Lower lobe of right lung (tissue), 2 donors: ENCODE results near the gene MED12L. TPM values are rescaled to one million over a fixed set of nuclear protein-coding genes. Genes with fewer than 3 reads are reported as not detected.

Source experiments
- ATAC-seq, 2 donors: fragments of 200-7000 bp; cut with Tn5 transposase; one replicate each; pipeline ENCODE4 v1.9.1; 2020 to 2022; ENCODE audit warnings: mild to moderate bottlenecking in 2 of 2, moderate library complexity in 2 of 2
- DNase-seq: peaks from one replicate; pipeline ENCODE4 v3.0.0-alpha.2; 2020
- H3K27ac ChIP-seq: fragments of 200-600 bp; one replicate; pipeline ENCODE4 v1.8.0; 2022
- H3K27me3 ChIP-seq: fragments of 200-600 bp; one replicate; pipeline ENCODE4 v1.8.0; 2022; ENCODE audit warnings: low read depth
- H3K36me3 ChIP-seq: fragments of 200-600 bp; one replicate; pipeline ENCODE4 v1.8.0; 2022; ENCODE audit warnings: mild to moderate bottlenecking
- H3K4me1 ChIP-seq: fragments of 200-600 bp; one replicate; pipeline ENCODE4 v1.8.0; 2022
- H3K4me3 ChIP-seq: fragments of 200-600 bp; one replicate; pipeline ENCODE4 v1.8.0; 2022; ENCODE audit warnings: mild to moderate bottlenecking
- H3K9me3 ChIP-seq: fragments of 200-600 bp; one replicate; pipeline ENCODE4 v1.8.0; 2022
- intact Hi-C: fragments of 100-400 bp; cut with DNase I; formaldehyde crosslinking; loops from one replicate; pipeline ENCODE4 v1.11.0; 2022
- total RNA-seq: library from RNA; stranded (reverse); fragmentation: NEBNext Ultra II Directional; extraction: Animal tissue kit (Norgen Biotek cat#: 25700); gene quantifications from one replicate; pipeline ENCODE4 v1.2.1, GENCODE V29; 2021
- TF ChIP-seq, protein P1 (sequence below): fragments of 200-600 bp; IDR thresholded peaks from one replicate; pipeline ENCODE4 v1.8.0; 2022; ENCODE audit warnings: antibody characterized with exemption, mild to moderate bottlenecking
- donor health status: DM: no; HTN: yes; CAD: no; lungs with severe emphysema.

MED12L gene
- total RNA-seq, 1 donor from 2014 or later, result 0.44 TPM

DNA sequence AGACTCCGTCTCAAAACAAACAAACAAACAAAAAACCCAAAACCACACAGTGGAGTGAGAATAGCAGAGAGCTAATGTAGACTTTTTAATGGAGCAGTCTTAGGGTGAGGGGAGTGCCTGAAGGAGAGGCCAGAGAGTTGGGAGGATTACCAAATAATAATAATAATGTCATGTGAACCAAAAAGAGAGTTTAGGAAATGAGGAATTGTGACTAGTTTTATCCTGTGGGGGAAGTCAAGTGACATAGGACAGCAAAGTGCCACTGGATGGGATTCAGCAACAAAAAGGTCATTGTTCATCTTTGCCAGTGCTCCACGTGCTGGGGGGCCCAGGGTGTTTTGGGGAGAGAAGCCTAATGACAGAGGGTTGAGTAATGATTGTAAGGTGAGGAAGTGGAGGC is 218.3 kb downstream of the MED12L start:
- TF ChIP-seq, protein P1, sequence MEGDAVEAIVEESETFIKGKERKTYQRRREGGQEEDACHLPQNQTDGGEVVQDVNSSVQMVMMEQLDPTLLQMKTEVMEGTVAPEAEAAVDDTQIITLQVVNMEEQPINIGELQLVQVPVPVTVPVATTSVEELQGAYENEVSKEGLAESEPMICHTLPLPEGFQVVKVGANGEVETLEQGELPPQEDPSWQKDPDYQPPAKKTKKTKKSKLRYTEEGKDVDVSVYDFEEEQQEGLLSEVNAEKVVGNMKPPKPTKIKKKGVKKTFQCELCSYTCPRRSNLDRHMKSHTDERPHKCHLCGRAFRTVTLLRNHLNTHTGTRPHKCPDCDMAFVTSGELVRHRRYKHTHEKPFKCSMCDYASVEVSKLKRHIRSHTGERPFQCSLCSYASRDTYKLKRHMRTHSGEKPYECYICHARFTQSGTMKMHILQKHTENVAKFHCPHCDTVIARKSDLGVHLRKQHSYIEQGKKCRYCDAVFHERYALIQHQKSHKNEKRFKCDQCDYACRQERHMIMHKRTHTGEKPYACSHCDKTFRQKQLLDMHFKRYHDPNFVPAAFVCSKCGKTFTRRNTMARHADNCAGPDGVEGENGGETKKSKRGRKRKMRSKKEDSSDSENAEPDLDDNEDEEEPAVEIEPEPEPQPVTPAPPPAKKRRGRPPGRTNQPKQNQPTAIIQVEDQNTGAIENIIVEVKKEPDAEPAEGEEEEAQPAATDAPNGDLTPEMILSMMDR, result no peak
- H3K4me3 ChIP-seq, result no peak overlapping the region
- H3K4me1 ChIP-seq, result peaks cover 6% of the 10 kb centered on the region
- intact Hi-C loops, result no loop called here
- H3K9me3 ChIP-seq, result no peaks in the 10 kb centered on the region
- no peaks in the 10 kb centered on the region for H3K36me3 ChIP-seq
- no peak for ATAC-seq
- H3K27ac ChIP-seq, result no peak overlapping the region
- no peaks in the 10 kb centered on the region for H3K27me3 ChIP-seq
- DNase-seq, result no peak

DNA sequence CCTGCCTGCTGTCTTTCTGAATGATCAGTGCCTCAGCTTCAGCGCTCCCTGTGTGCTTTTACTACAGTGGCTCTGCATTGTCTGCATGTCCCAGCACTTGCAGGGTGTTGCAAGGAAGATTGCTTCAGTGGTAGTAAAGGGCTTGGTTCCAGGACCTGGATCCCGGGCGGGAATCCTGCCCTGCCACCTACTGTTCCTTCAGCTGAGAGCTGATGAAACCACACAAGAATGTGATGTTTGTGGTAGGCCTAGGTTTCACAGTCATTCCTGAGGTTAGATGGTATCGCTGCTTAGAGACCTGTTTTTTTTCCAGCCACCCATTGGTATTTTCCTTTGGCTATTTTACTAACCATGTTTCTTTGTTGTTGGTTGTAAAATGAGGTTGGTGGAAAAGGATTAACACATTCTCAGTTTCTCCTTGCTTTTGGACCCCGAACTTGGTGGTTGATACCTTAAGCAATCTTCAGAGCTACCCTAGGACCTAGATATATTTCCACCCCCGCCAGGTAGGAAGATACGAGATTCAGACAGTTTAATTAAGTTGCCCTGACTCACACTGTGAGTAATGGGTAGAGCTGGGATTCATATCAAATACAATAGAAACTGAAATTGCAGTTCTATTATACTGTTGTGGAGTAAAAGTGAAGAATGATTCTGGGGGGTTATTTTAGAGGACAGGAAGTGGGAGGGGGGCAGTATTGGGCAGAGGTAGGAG is 219.8 kb downstream of the MED12L start:
- no peaks in the 10 kb centered on the region for H3K9me3 ChIP-seq
- H3K4me3 ChIP-seq, result no peak overlapping the region
- no peak overlapping the region for H3K27ac ChIP-seq
- DNase-seq, result peak; percentile 61
- peak; percentile 86 to 89 for ATAC-seq
- no peaks in the 10 kb centered on the region for H3K36me3 ChIP-seq
- intact Hi-C loops, result no loop called here
- TF ChIP-seq, protein P1, result no peak
- no peaks in the 10 kb centered on the region for H3K27me3 ChIP-seq
- H3K4me1 ChIP-seq, result peaks cover 6% of the 10 kb centered on the region

DNA sequence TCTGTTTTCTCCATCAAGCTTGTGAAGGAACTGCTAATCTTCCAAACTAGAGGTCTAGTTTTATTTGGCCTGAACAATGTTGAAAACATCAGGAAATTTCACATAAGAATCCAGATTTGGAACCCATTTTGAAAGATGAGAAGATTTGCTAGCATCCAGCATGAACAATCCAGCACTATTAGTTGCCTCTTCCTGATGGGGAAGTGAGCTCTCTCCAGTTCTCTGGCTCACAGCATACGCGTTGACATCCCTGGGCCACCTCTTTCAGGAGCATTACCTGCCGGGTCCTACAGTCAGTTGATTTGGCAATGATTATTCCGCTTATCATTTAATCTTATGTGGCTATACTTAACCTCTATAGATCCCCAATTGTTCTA is 220.3 kb downstream of the MED12L start:
- ATAC-seq, result no peak
- Histone ChIP-seq H3K9me3 (no peaks in the 10 kb centered on the region), H3K4me3 (no peak overlapping the region), H3K27ac (no peak overlapping the region), H3K27me3 (no peaks in the 10 kb centered on the region), H3K4me1 (peaks cover 6% of the 10 kb centered on the region), H3K36me3 (no peaks in the 10 kb centered on the region)
- TF ChIP-seq, protein P1, result no peak
- DNase-seq, result no peak
- intact Hi-C loops, result no loop called here

DNA sequence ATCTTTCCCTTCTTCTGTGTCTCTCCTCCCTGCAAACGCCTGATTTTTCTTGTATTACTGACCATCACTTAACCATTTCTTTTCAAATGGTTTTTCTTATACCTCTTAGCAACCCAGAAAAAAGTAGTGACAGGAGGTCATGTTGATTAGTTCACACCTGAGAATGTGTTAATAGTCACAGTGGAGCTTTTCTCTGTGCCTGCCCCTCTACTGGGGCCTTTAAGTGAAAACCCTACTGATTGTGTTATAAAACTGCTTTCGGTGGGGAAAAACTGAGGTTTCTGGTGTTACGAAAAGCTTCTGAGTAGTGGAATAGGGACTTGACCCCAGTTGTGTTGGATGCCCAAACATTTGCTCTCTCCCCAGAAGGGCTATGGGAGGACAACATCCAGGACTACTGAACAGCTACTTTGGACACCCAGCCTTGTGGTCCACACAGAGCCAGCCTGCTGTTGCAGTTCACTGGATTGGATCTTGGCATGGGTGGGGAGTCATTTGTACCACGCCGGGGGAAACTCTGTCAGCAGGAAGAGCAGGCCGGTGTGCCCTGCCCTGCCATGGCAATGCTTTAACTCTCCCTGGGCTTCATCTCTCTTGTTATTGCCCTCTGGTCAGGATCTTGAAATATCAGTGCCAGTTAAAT is 220.8 kb downstream of the MED12L start:
- ATAC-seq (no peak), DNase-seq (no peak)
- Histone ChIP-seq H3K4me3 (no peak overlapping the region), H3K27ac (no peak overlapping the region), H3K9me3 (no peaks in the 10 kb centered on the region), H3K36me3 (no peaks in the 10 kb centered on the region), H3K27me3 (no peaks in the 10 kb centered on the region), H3K4me1 (peaks cover 6% of the 10 kb centered on the region)
- TF ChIP-seq, protein P1, result no peak
- intact Hi-C loops, result no loop called here

DNA sequence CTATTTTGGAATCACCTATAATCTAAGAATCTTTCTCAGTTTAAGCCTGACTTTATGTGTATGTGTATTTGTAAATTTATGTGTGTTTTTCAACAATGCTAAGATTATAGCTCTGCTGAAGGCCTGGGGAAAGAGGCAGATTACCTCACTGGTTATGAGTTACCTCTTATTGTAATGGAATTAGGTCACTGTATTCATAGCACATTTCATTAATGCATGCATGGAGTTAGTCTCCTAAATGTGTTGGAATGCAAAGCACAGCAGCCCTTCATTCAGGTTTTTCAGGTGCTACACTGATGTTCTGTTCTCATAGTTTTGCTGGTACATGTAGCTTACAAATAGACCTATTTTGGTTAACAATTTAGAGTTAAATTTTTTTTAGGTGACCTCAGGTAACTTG is 221.7 kb downstream of the MED12L start:
- no peak overlapping the region for H3K27ac ChIP-seq
- no peak overlapping the region for H3K4me3 ChIP-seq
- DNase-seq (no peak), ATAC-seq (no peak)
- TF ChIP-seq, protein P1, result no peak
- peaks cover 6% of the 10 kb centered on the region for H3K4me1 ChIP-seq
- intact Hi-C loops, result no loop called here
- H3K36me3 ChIP-seq, result no peaks in the 10 kb centered on the region
- H3K9me3 ChIP-seq, result no peaks in the 10 kb centered on the region
- no peaks in the 10 kb centered on the region for H3K27me3 ChIP-seq
